Ascending aorta (tissue), 2 donors: ENCODE measurements around the gene OTX1. TPM values are rescaled to one million over a fixed set of nuclear protein-coding genes. Genes with fewer than 3 reads are reported as not detected.

Experiments
- DNase-seq, 2 donors: peaks; one replicate each; pipeline ENCODE4 v3.0.0-alpha.2; 2019; ENCODE audit warnings: low spot score in 2 of 2
- H3K27ac ChIP-seq, 2 donors: fragments of 200-600 bp; sonication (generic); one replicate each; pipeline ENCODE4 v1.5.1; 2016 to 2017; ENCODE audit warnings: mild to moderate bottlenecking in 1 of 2
- H3K27me3 ChIP-seq: fragments of 200-600 bp; sonication (generic); one replicate; pipeline ENCODE4 v1.5.1; 2017
- H3K36me3 ChIP-seq, 2 donors: fragments of 200-600 bp; sonication (generic); one replicate each; pipeline ENCODE4 v1.5.1; 2016
- H3K4me1 ChIP-seq, 2 donors: fragments of 200-600 bp; sonication (generic); one replicate each; pipeline ENCODE4 v1.5.1; 2016 to 2017; ENCODE audit warnings: mild to moderate bottlenecking in 1 of 2
- H3K4me3 ChIP-seq, 2 donors: fragments of 200-600 bp; sonication (generic); one replicate each; pipeline ENCODE4 v1.5.1; 2016 to 2017; ENCODE audit warnings: mild to moderate bottlenecking in 1 of 2
- H3K9me3 ChIP-seq, 2 donors: fragments of 200-600 bp; sonication (generic); one replicate each; pipeline ENCODE4 v1.5.1; 2016
- intact Hi-C: fragments of 100-400 bp; cut with DNase I; formaldehyde crosslinking; loops from one replicate; pipeline ENCODE4 v1.15.1; 2023
- total RNA-seq: library from RNA; depleted of rRNA; stranded (reverse); fragments of >200 nt; gene quantifications from one replicate; pipeline ENCODE4 v1.1.0, GENCODE V29; 2016
- TF ChIP-seq, protein P1 (sequence below), 3 experiments: fragments of 200-600 bp in 2 of 3; fragments of 450-650 bp in 1 of 3; sonication (generic) in 2 of 3; IDR thresholded peaks; one replicate each; pipeline ENCODE4 v1.5.1; 2016 to 2019; ENCODE audit warnings: antibody characterized with exemption in 3 of 3, mild to moderate bottlenecking in 1 of 3, moderate library complexity in 1 of 3

Gene OTX1
- total RNA-seq, 1 donor from 2014 or later = not detected

DNA sequence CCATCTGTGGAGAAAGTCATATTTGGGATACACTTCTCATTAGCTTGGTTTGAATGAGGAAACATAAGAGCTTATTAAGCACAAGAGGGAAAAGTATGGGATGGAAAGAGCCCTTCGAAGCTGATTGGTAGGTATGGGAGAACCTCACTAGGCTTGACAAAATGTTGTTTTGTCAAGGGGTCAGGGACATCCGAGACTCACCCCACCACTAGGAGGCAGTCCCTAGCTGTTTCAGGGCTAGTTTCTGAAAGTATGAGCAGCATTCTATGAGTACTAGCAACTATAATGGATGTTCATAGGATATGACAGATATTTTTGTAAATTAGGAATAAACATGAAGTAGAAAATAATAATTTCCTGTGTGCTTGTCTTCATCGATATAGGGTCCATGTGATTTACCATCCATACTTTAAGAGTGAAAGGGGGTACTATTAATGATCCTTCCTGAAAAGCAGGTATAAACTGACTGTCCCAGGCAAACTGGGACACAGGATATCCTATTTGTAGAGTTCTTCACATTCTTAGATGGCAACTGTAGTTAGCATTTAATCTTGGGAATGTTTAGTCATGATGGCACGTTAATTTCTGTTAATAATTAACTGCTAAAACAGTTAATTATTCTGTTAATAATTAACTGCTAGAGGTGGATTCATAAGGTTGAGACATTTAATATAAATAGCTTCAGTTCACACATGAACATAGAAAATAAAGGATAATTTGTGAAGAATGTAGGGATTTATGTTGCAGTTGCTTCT is 28.4 kb downstream of the OTX1 start:
- Histone ChIP-seq H3K36me3 (no peaks in the 10 kb centered on the region), H3K27ac (no peak overlapping the region), H3K4me1 (no peaks in the 10 kb centered on the region), H3K9me3 (no peaks in the 10 kb centered on the region), H3K27me3 (no peaks in the 10 kb centered on the region), H3K4me3 (no peak overlapping the region)
- intact Hi-C loops = no loop called here
- TF ChIP-seq, protein P1, sequence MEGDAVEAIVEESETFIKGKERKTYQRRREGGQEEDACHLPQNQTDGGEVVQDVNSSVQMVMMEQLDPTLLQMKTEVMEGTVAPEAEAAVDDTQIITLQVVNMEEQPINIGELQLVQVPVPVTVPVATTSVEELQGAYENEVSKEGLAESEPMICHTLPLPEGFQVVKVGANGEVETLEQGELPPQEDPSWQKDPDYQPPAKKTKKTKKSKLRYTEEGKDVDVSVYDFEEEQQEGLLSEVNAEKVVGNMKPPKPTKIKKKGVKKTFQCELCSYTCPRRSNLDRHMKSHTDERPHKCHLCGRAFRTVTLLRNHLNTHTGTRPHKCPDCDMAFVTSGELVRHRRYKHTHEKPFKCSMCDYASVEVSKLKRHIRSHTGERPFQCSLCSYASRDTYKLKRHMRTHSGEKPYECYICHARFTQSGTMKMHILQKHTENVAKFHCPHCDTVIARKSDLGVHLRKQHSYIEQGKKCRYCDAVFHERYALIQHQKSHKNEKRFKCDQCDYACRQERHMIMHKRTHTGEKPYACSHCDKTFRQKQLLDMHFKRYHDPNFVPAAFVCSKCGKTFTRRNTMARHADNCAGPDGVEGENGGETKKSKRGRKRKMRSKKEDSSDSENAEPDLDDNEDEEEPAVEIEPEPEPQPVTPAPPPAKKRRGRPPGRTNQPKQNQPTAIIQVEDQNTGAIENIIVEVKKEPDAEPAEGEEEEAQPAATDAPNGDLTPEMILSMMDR (IDR thresholded peaks at IDR 0.05) = no peak
- DNase-seq = no peak

DNA sequence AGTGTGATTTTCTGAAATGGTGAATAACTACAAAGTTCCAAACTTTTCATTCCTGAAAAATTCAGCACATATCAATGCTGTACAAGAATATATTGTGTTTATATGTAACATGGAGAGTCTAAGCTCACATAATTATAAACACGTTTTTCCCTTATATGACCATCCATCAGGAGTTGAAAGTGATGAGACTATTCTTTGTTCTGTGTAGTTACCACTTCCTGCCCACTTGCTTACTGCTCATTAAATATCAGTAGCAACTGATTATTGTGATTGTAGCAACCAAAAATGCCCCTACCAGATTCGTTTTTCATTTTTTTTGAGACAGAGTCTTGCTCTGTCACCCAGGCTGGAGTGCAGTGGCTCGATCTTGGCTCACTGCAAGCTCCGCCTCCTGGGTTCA is 30.8 kb downstream of the OTX1 start:
- no peak for DNase-seq

DNA sequence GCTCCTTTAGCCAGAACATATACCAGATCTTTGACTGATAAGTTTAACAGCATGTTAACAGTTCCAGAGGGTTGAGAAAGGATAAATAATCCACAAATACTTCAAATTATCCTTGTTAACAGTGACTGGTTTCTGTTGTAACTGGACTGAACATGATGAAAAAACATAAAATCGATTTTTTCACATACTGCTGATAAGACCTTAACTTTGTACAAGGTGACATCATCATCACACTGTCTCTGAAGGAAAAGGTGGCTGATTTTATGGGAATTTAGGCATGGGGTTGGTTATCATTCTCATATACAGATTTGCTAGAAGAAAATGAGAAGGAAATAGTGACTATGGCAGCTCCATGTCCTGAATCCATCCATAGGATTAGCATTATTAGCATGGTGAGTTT is 36.1 kb downstream of the OTX1 start:
- Histone ChIP-seq H3K4me3 (no peak overlapping the region), H3K4me1 (no peaks in the 10 kb centered on the region), H3K27me3 (no peaks in the 10 kb centered on the region), H3K27ac (no peak overlapping the region), H3K36me3 (no peaks in the 10 kb centered on the region), H3K9me3 (no peaks in the 10 kb centered on the region)
- TF ChIP-seq, protein P1 (IDR thresholded peaks at IDR 0.05) = no peak
- intact Hi-C loops = no loop called here
- DNase-seq = no peak

More for the DNA sequence above, 30.8 kb downstream of the OTX1 start:
- Histone ChIP-seq H3K4me1 (no peaks in the 10 kb centered on the region), H3K4me3 (no peak overlapping the region), H3K27ac (no peak overlapping the region), H3K9me3 (no peaks in the 10 kb centered on the region), H3K36me3 (no peaks in the 10 kb centered on the region), H3K27me3 (no peaks in the 10 kb centered on the region)
- intact Hi-C loops = no loop called here
- TF ChIP-seq, protein P1 (IDR thresholded peaks at IDR 0.05) = no peak

DNA sequence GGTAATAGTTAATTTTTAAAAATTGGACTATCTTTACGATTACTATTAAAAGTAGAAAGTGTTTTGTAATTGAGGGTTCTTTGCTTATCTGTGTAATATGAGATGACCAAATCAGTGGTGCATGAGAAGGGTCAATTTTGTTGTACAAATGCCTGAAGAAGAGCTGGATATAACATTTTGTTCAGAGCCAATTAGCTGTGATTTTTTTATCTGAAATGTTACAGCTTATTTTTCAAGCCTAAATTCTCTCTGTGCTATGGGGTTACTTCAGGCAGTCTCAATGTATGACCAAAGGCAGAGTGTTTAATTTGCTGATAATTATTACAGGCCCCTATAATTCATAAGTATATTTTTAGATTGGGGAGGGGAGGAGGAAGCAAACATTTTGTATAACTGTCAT is 41.8 kb downstream of the OTX1 start:
- Histone ChIP-seq H3K27me3 (no peaks in the 10 kb centered on the region), H3K27ac (no peak overlapping the region), H3K4me3 (no peak overlapping the region), H3K9me3 (no peaks in the 10 kb centered on the region), H3K4me1 (no peaks in the 10 kb centered on the region), H3K36me3 (no peaks in the 10 kb centered on the region)
- intact Hi-C loops = no loop called here
- no peak for DNase-seq
- TF ChIP-seq, protein P1 (IDR thresholded peaks at IDR 0.05) = no peak

DNA sequence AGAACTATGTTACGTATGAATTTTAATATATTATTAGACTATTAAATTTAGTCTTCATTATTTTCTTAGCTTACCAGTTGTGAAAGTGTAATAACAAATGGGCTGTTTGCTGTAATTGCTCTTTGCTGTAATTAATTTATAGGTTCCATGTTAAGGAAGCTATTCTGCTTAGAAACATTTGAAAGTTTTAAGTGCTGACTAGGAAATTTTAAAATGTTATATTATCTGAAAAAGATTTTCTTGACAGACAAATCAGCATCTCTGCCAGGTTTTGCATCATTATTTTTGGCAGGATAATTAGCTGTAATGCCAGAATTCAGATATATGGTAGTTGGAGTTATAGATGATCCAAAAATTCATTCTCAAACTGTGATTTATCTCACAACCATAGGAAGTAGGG is 42.2 kb downstream of the OTX1 start:
- no peaks in the 10 kb centered on the region for H3K36me3 ChIP-seq
- H3K27me3 ChIP-seq = no peaks in the 10 kb centered on the region
- DNase-seq = no peak
- no peaks in the 10 kb centered on the region for H3K4me1 ChIP-seq
- H3K27ac ChIP-seq = no peak overlapping the region
- intact Hi-C loops = no loop called here
- no peak overlapping the region for H3K4me3 ChIP-seq
- H3K9me3 ChIP-seq = no peaks in the 10 kb centered on the region
- TF ChIP-seq, protein P1 (IDR thresholded peaks at IDR 0.05) = no peak
